ENCODE results near the gene CAPS.

GRCh38 chr19:5953680-5954213, 39.7 kb downstream of the CAPS start:
- TF ChIP-seq CTCF (IDR thresholded peaks at IDR 0.05) (no peak), POLR2A (IDR thresholded peaks at IDR 0.05) (no peak)
